ENCODE data around the gene USP17L11. TPM values are rescaled to one million over a fixed set of nuclear protein-coding genes. Genes with fewer than 3 reads are reported as not detected.

USP17L11 gene
- total RNA-seq (2014; rRNA removed; shearing (Covaris generic)) = not detected in 2 replicates

DNA sequence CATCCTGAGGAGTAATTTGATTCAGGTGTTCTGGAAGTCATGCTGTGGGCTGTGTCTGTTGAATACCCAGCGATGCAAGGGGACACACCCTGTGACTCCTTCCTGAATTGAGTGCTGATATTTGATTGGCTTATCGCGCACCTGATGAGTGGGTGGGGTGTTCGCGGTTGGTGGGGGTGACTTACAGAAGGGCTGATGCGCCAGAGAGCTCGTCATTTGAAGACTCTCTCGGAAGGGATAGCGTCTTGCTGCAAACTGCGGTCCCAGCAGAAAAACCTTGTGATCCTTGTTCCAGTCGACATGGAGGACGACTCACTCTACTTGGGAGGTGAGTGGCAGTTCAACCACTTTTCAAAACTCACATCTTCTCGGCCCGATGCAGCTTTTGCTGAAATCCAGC lies at the start of gene USP17L11:
USP17L11 (plus strand) TSS at position 301 of the 400 bp plus-strand sequence; CDS start at position 301, 0 bp downstream.

DNA sequence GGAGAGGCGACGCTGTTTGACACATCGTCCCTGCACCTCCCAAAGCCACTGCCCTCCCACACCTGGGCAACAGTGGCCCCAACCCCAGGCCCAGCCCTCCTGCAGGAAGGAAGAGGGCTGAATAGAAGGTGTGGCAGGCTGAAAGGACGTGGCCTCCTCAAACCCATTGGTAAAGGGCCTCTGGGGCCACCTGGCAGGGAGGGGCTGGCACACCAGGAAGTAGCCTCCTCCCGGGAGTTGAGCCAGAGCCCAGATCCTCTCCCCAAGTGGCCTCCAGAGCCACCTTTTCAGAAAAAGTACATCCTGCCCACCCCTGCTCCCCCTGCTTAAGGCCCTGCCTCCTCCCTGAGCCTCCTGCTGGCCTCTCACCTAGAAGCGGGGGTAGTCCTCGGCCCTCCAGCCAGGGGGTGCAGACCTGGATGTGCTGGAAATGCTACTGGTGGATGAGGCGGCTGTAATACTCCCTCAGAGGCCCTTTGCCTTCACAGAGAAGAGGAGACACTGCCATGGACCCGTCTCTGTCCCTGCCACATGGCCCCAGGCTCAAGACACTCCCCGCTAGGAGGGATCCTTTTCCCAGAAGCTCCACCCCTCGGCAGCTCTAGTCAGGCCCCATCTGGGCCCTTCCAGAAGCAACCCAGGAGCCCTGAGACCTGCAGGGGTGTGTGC lies 45.3 kb upstream of the USP17L11 start, which contains the start of gene FAM90A26:
FAM90A26 (plus strand) TSS at position 619 of the 669 bp plus-strand sequence. CDS start 2,764 bp downstream, outside the sequence.

GRCh38 chr4:9210357-9210756 lies 4.8 kb upstream of the USP17L11 start, which contains the start of gene USP17L10:
Gene USP17L10 (plus strand): TSS chr4:9210657. CDS start chr4:9210657, 0 bp downstream.

GRCh38 chr4:9219852-9220251 lies 4.6 kb downstream of the USP17L11 start, which contains the start of gene USP17L12:
Gene USP17L12 (plus strand): TSS chr4:9220152. CDS start chr4:9220152, 0 bp downstream.

GRCh38 chr4:9224596-9224995 lies 9.4 kb downstream of the USP17L11 start, which contains the start of gene USP17L13:
Gene USP17L13 (plus strand): TSS chr4:9224896. CDS start chr4:9224896, 0 bp downstream.

DNA sequence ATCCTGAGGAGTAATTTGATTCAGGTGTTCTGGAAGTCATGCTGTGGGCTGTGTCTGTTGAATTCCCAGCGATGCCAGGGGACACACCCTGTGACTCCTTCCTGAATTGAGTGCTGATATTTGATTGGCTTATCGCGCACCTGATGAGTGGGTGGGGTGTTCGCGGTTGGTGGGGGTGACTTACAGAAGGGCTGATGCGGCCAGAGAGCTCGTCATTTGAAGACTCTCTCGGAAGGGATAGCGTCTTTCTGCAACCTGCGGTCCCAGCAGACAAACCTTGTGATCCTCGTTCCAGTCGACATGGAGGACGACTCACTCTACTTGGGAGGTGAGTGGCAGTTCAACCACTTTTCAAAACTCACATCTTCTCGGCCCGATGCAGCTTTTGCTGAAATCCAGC lies 18.9 kb downstream of the USP17L11 start, which contains the start of gene USP17L15:
USP17L15 (plus strand) TSS at position 301 of the 400 bp plus-strand sequence; CDS start at position 301, 0 bp downstream.

DNA sequence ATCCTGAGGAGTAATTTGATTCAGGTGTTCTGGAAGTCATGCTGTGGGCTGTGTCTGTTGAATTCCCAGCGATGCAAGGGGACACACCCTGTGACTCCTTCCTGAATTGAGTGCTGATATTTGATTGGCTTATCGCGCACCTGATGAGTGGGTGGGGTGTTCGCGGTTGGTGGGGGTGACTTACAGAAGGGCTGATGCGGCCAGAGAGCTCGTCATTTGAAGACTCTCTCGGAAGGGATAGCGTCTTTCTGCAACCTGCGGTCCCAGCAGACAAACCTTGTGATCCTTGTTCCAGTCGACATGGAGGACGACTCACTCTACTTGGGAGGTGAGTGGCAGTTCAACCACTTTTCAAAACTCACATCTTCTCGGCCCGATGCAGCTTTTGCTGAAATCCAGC lies 28.4 kb downstream of the USP17L11 start, which contains the start of gene USP17L17:
USP17L17 (plus strand) TSS at position 301 of the 400 bp plus-strand sequence; CDS start at position 301, 0 bp downstream.

DNA sequence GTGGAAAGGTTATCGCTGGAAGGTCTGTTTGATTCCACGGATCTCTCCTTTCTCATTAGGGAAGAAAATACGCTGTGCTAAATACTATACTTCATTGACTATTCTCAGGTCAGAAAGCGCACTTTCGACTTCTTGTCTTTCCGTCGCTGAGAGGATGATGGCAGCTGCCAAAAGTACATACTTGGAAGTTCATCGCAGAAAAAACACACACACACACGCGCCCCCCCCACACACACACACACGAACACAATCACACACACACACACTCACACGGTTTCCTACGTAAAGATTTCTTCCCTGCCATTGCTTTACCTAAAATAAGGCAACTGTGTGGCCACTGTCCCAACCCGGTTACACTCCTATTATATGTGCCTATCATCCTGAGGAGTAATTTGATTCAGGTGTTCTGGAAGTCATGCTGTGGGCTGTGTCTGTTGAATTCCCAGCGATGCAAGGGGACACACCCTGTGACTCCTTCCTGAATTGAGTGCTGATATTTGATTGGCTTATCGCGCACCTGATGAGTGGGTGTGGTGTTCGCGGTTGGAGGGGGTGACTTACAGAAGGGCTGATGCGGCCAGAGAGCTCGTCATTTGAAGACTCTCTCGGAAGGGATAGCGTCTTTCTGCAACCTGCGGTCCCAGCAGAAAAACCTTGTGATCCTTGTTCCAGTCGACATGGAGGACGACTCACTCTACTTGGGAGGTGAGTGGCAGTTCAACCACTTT lies 32.9 kb downstream of the USP17L11 start, which contains the start of gene USP17L18:
USP17L18 (plus strand) TSS at position 678 of the 728 bp plus-strand sequence; CDS start at position 678, 0 bp downstream.

DNA sequence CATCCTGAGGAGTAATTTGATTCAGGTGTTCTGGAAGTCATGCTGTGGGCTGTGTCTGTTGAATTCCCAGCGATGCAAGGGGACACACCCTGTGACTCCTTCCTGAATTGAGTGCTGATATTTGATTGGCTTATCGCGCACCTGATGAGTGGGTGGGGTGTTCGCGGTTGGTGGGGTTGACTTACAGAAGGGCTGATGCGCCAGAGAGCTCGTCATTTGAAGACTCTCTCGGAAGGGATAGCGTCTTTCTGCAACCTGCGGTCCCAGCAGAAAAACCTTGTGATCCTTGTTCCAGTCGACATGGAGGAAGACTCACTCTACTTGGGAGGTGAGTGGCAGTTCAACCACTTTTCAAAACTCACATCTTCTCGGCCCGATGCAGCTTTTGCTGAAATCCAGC lies 37.9 kb downstream of the USP17L11 start, which contains the start of gene USP17L19:
USP17L19 (plus strand) TSS at position 301 of the 400 bp plus-strand sequence; CDS start at position 301, 0 bp downstream.

DNA sequence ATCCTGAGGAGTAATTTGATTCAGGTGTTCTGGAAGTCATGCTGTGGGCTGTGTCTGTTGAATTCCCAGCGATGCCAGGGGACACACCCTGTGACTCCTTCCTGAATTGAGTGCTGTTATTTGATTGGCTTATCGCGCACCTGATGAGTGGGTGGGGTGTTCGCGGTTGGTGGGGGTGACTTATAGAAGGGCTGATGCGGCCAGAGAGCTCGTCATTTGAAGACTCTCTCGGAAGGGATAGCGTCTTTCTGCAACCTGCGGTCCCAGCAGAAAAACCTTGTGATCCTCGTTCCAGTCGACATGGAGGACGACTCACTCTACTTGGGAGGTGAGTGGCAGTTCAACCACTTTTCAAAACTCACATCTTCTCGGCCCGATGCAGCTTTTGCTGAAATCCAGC lies 42.6 kb downstream of the USP17L11 start, which contains the start of gene USP17L20:
USP17L20 (plus strand) TSS at position 301 of the 400 bp plus-strand sequence; CDS start at position 301, 0 bp downstream.

DNA sequence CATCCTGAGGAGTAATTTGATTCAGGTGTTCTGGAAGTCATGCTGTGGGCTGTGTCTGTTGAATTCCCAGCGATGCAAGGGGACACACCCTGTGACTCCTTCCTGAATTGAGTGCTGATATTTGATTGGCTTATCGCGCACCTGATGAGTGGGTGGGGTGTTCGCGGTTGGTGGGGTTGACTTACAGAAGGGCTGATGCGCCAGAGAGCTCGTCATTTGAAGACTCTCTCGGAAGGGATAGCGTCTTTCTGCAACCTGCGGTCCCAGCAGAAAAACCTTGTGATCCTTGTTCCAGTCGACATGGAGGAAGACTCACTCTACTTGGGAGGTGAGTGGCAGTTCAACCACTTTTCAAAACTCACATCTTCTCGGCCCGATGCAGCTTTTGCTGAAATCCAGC lies 47.4 kb downstream of the USP17L11 start, which contains the start of gene USP17L21:
USP17L21 (plus strand) TSS at position 301 of the 400 bp plus-strand sequence; CDS start at position 301, 0 bp downstream.

Other genes starting within 250 kb of the USP17L11 start
- not detected in 2 replicates for gene FAM90A26, start 45.0 kb upstream of the USP17L11 start, total RNA-seq (2014; rRNA removed; shearing (Covaris generic))
- not detected in 2 replicates for gene USP17L10, start 4.7 kb upstream of the USP17L11 start, total RNA-seq (2014; rRNA removed; shearing (Covaris generic))
- gene USP17L12, start 4.7 kb downstream of the USP17L11 start, total RNA-seq (2014; rRNA removed; shearing (Covaris generic)) = not detected in 2 replicates
- gene USP17L13, start 9.5 kb downstream of the USP17L11 start, total RNA-seq (2014; rRNA removed; shearing (Covaris generic)) = not detected in 2 replicates
- not detected in 2 replicates for gene USP17L15, start 19.0 kb downstream of the USP17L11 start, total RNA-seq (2014; rRNA removed; shearing (Covaris generic))
- gene USP17L17, start 28.5 kb downstream of the USP17L11 start, total RNA-seq (2014; rRNA removed; shearing (Covaris generic)) = not detected in 2 replicates
- not detected in 2 replicates for gene USP17L18, start 33.2 kb downstream of the USP17L11 start, total RNA-seq (2014; rRNA removed; shearing (Covaris generic))
- gene USP17L19, start 38.0 kb downstream of the USP17L11 start, total RNA-seq (2014; rRNA removed; shearing (Covaris generic)) = not detected in 2 replicates
- gene USP17L20, start 42.7 kb downstream of the USP17L11 start, total RNA-seq (2014; rRNA removed; shearing (Covaris generic)) = not detected in 2 replicates
- gene USP17L21, start 47.5 kb downstream of the USP17L11 start, total RNA-seq (2014; rRNA removed; shearing (Covaris generic)) = not detected in 2 replicates
- not detected in 2 replicates for gene USP17L22, start 52.2 kb downstream of the USP17L11 start, total RNA-seq (2014; rRNA removed; shearing (Covaris generic))
- not detected in 2 replicates for gene USP17L24, start 109.8 kb downstream of the USP17L11 start, total RNA-seq (2014; rRNA removed; shearing (Covaris generic))
- not detected in 2 replicates for gene USP17L25, start 114.5 kb downstream of the USP17L11 start, total RNA-seq (2014; rRNA removed; shearing (Covaris generic))
- not detected in 2 replicates for gene USP17L26, start 119.3 kb downstream of the USP17L11 start, total RNA-seq (2014; rRNA removed; shearing (Covaris generic))
- gene USP17L5, start 124.0 kb downstream of the USP17L11 start, total RNA-seq (2014; rRNA removed; shearing (Covaris generic)) = not detected in 2 replicates
- not detected in 2 replicates for gene USP17L27, start 128.7 kb downstream of the USP17L11 start, total RNA-seq (2014; rRNA removed; shearing (Covaris generic))
- not detected in 2 replicates for gene USP17L28, start 133.5 kb downstream of the USP17L11 start, total RNA-seq (2014; rRNA removed; shearing (Covaris generic))
- gene USP17L29, start 138.2 kb downstream of the USP17L11 start, total RNA-seq (2014; rRNA removed; shearing (Covaris generic)) = not detected in 2 replicates
- not detected in 2 replicates for gene USP17L30, start 147.7 kb downstream of the USP17L11 start, total RNA-seq (2014; rRNA removed; shearing (Covaris generic))
- not detected in 2 replicates for gene DEFB131A, start 229.0 kb downstream of the USP17L11 start, total RNA-seq (2014; rRNA removed; shearing (Covaris generic))

All from A375 (cell line).